Measurements from ENCODE around the gene REEP1. TPM values are rescaled to one million over a fixed set of nuclear protein-coding genes. Genes with fewer than 3 reads are reported as not detected.
A peak's percentile ranks its signal among the peaks of the same experiment; 100 is the strongest.

REEP1 gene
- total RNA-seq, 6 experiments from 2014 or later: 0.61 to 1.8 (median 0.85) TPM

DNA sequence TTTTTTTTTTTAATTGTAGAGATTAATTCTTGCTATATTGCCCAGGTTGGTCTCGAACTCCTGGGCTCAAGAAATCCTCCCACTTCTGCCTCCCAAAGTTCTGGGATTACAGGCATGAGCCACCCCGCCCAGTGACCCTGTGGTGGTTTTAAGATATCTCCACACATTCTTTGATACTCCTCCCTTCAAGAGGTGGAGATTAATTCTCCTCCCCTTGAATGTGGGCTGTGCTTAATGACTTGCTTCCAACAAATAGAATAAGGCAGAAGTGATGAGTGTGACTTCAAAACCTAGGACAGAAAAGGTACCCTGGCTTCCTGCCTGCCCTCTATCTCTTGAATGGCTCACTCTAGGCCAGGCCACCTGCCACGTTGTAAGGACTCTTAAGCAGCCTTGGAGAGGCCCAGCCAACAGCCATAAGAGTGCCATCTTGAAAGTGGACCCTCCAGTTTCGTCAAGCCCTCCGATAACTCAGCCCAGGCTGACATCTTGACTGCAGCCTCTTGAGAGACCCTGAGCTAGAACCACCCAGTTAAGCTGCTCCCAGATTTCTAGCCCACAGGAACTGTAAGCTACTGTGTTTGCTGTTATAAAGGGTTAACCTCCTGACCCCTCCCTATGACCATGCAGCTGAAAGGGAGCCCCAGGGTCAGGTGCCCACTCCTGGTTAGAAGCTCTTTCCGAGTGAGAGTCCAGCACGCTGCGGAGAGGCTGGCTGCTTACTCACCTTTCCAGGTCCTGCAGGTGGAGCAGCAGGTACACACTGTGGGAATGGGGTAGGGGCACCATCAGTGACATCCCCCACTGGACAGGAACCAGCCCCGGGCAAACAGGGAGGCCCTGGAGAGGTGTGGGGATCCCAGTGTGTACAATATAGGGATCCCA, 110.5 kb downstream of the REEP1 start:
- no peaks in the 10 kb centered on the region for H3K36me3 ChIP-seq
- ATAC-seq (no peak), DNase-seq (no peak)
- no peak overlapping the region for H3K27ac ChIP-seq
- H3K9me3 ChIP-seq: no peaks in the 10 kb centered on the region
- no peaks in the 10 kb centered on the region for H3K27me3 ChIP-seq
- H3K4me3 ChIP-seq: no peak overlapping the region
- WGBS (ENCODE audit: insufficient coverage, low coverage, low lambda C conversion rate, missing lambda C conversion rate): 84% methylated on average over 5 of the region's 9 CpGs
- TF ChIP-seq POLR2A (IDR thresholded peaks at IDR 0.05): no peak
- TF ChIP-seq, protein P1, sequence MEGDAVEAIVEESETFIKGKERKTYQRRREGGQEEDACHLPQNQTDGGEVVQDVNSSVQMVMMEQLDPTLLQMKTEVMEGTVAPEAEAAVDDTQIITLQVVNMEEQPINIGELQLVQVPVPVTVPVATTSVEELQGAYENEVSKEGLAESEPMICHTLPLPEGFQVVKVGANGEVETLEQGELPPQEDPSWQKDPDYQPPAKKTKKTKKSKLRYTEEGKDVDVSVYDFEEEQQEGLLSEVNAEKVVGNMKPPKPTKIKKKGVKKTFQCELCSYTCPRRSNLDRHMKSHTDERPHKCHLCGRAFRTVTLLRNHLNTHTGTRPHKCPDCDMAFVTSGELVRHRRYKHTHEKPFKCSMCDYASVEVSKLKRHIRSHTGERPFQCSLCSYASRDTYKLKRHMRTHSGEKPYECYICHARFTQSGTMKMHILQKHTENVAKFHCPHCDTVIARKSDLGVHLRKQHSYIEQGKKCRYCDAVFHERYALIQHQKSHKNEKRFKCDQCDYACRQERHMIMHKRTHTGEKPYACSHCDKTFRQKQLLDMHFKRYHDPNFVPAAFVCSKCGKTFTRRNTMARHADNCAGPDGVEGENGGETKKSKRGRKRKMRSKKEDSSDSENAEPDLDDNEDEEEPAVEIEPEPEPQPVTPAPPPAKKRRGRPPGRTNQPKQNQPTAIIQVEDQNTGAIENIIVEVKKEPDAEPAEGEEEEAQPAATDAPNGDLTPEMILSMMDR (IDR thresholded peaks at IDR 0.05): no peak
- no peaks in the 10 kb centered on the region for H3K4me1 ChIP-seq
- intact Hi-C loops (cut with DNase I): no loop called here

DNA sequence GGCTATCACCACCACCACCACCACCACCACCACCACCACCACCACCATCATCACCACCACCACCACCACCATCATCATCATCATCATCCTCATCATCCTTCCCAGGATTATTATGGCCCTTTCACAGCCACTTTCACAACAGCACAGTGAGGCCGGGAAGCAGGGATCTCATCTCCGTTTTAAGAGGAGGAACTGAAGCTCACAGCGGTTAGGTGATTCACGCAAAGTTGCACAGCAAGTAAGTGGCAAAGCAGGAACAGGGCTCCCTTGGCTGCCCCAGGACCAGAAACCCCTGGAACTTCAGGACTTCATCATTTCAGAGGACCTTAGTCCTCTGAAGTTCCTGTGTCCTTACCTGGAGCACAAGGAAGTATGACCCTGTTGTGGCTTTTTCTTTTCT, 111.4 kb downstream of the REEP1 start:
- Histone ChIP-seq H3K27me3 (no peaks in the 10 kb centered on the region), H3K36me3 (no peaks in the 10 kb centered on the region), H3K27ac (no peak overlapping the region), H3K4me1 (no peaks in the 10 kb centered on the region), H3K9me3 (no peaks in the 10 kb centered on the region), H3K4me3 (no peak overlapping the region)
- ATAC-seq (no peak), DNase-seq (no peak)
- intact Hi-C loops (cut with DNase I): no loop called here
- TF ChIP-seq, protein P1 (IDR thresholded peaks at IDR 0.05): no peak
- no peak for TF ChIP-seq POLR2A (IDR thresholded peaks at IDR 0.05)
- 61% methylated on average over 2 of the region's 4 CpGs for WGBS (ENCODE audit: insufficient coverage, low coverage, low lambda C conversion rate, missing lambda C conversion rate)

DNA sequence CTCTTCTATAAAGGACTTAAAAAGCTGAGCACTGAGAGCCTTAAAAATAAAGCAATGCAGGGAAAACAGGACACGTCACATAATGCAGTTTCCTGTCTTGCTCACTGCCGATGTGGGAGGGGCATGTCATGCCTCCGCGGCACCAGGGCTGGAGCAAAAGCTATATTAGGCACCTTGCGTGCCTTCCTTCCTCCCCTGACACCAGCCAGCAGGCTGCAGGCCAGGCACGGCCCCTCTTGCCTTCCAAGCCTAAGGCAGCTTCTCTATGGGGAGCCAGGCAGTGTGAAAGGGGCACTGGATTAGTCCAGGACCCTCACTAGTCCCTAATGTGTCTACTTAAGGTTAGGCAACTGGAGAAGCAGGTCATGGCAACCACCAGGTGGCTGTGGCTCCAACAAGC, 111.8 kb downstream of the REEP1 start:
- ATAC-seq: peak; percentile 62 to 82 (median 73)
- Histone ChIP-seq H3K27ac (no peak overlapping the region), H3K27me3 (no peaks in the 10 kb centered on the region), H3K9me3 (no peaks in the 10 kb centered on the region), H3K4me1 (no peaks in the 10 kb centered on the region), H3K4me3 (no peak overlapping the region), H3K36me3 (no peaks in the 10 kb centered on the region)
- TF ChIP-seq, protein P1 (IDR thresholded peaks at IDR 0.05): no peak
- no peak for TF ChIP-seq POLR2A (IDR thresholded peaks at IDR 0.05)
- intact Hi-C loops (cut with DNase I): no loop called here
- 51% methylated on average over 5 of the region's 6 CpGs for WGBS (ENCODE audit: insufficient coverage, low coverage, low lambda C conversion rate, missing lambda C conversion rate)
- DNase-seq: peak in 1 of 3 donors; percentile 58

DNA sequence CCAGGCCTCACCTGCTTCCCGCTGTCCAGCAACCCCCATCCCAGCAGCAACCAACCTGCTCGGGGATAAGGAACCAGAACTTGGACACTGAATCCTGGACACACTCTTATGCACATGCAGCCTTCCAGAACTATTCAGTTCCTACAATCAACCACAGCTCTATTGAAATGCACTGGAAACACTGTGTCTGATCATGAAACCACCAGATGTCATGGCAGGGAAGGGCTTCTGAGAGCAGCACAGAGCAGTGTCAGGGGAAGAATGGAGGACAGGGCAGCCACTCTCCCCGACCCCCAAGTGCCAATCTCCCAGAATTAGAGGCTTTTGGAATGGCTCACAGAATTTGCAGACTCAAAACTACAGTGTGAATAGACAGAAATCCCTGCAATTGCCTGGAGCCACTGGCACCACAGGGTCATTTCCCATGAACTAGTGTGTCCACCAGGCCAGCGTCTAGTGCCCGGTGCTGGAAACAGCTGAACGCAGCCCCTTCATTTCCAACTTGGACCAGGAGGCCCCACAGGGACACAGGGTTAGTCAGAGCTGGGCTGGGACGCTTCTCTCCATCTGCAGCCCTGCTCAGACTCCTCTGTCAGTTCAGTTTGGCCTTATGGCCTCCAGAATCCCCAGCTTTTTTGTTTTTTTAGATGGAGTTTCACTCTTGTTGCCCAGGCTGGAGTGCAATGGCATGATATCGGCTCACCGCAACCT, 112.6 kb downstream of the REEP1 start:
- H3K27me3 ChIP-seq: no peaks in the 10 kb centered on the region
- ATAC-seq (no peak), DNase-seq (no peak)
- no peaks in the 10 kb centered on the region for H3K36me3 ChIP-seq
- 100% methylated on average over 2 of the region's 9 CpGs for WGBS (ENCODE audit: insufficient coverage, low coverage, low lambda C conversion rate, missing lambda C conversion rate)
- H3K4me1 ChIP-seq: no peaks in the 10 kb centered on the region
- peak overlapping the region in 1 of 3 donors; percentile 10 for H3K27ac ChIP-seq
- H3K4me3 ChIP-seq: no peak overlapping the region
- intact Hi-C loops (cut with DNase I): loop anchor here in 1 of 2 donors (5.0 kb wide), 1 partner anchor 143 kb away; no protein-coding TSS in a partner anchor
- H3K9me3 ChIP-seq: no peaks in the 10 kb centered on the region
- no peak for TF ChIP-seq POLR2A (IDR thresholded peaks at IDR 0.05)
- TF ChIP-seq, protein P1 (IDR thresholded peaks at IDR 0.05): no peak
